ENCODE results near the gene AP3S2.
"Not testable (repeated sequence)": the region's sequence is repeated elsewhere in the genome, so short reads cannot be mapped to it uniquely, and the experiment has no call there.

AP3S2 gene

GRCh38 chr15:89837134-89837829 lies 56.5 kb downstream of the AP3S2 start:
- H3K9me3 ChIP-seq (replicated peaks; ENCODE audit: insufficient read depth, low read length): no peaks in the 10 kb centered on the region
- H3K4me3 ChIP-seq (ENCODE audit: low read length): no peak overlapping the region
- H2AFZ ChIP-seq (ENCODE audit: low read length): no peak overlapping the region
- no peaks in the 10 kb centered on the region for H4K20me1 ChIP-seq (ENCODE audit: insufficient read depth, low read length)
- peaks cover 13% of the 10 kb centered on the region for H3K4me1 ChIP-seq (ENCODE audit: low read length)
- H3K27me3 ChIP-seq (replicated peaks; ENCODE audit: insufficient read depth, low read length): no peaks in the 10 kb centered on the region
- no peaks in the 10 kb centered on the region for H3F3A ChIP-seq (ENCODE audit: insufficient read depth, low read length)
- no peak overlapping the region for H3K4me2 ChIP-seq (ENCODE audit: low read depth, low read length)
- no peaks in the 10 kb centered on the region for H3K36me3 ChIP-seq (replicated peaks; ENCODE audit: insufficient read depth, low read length)
- TF ChIP-seq EZH2phosphoT487 (IDR thresholded peaks at IDR 0.05; ENCODE audit: low read length): no peak
- TF ChIP-seq EZH2 (optimal IDR thresholded peaks at IDR 0.05; ENCODE audit: low read depth, low read length): no peak
- TF ChIP-seq CTCF (IDR thresholded peaks at IDR 0.05; ENCODE audit: low read length): no peak
- no peak overlapping the region for H3K27ac ChIP-seq (ENCODE audit: low read length)
- no peak for DNase-seq
- no peak overlapping the region for H3K9ac ChIP-seq (ENCODE audit: low read length)
- no peaks in the 10 kb centered on the region for H3K9me2 ChIP-seq (replicated peaks; ENCODE audit: insufficient read depth, low read length)
- H3K79me2 ChIP-seq (ENCODE audit: low read length): peaks cover 7% of the 10 kb centered on the region; the same call in 1 of the 2 replicates

- H3K9me2 ChIP-seq (replicated peaks; ENCODE audit: insufficient read depth, low read length): no peaks in the 10 kb centered on the region
- TF ChIP-seq EZH2 (optimal IDR thresholded peaks at IDR 0.05; ENCODE audit: low read depth, low read length) (no peak), CTCF (IDR thresholded peaks at IDR 0.05; ENCODE audit: low read length) (no peak), EZH2phosphoT487 (IDR thresholded peaks at IDR 0.05; ENCODE audit: low read length) (no peak)
- no peaks in the 10 kb centered on the region for H4K20me1 ChIP-seq (ENCODE audit: insufficient read depth, low read length)
- no peak overlapping the region for H3K27ac ChIP-seq (ENCODE audit: low read length)
- H3K27me3 ChIP-seq (replicated peaks; ENCODE audit: insufficient read depth, low read length): no peaks in the 10 kb centered on the region
- H2AFZ ChIP-seq (ENCODE audit: low read length): no peak overlapping the region
- no peaks in the 10 kb centered on the region for H3K36me3 ChIP-seq (replicated peaks; ENCODE audit: insufficient read depth, low read length)
- H3K4me1 ChIP-seq (ENCODE audit: low read length): peaks cover 5% of the 10 kb centered on the region; the same call in 1 of the 2 replicates
- peaks cover 3% of the 10 kb centered on the region; the same call in 1 of the 2 replicates for H3K79me2 ChIP-seq (ENCODE audit: low read length)
- H3K4me3 ChIP-seq (ENCODE audit: low read length): no peak overlapping the region
- H3K9me3 ChIP-seq (replicated peaks; ENCODE audit: insufficient read depth, low read length): no peaks in the 10 kb centered on the region
- no peak overlapping the region for H3K4me2 ChIP-seq (ENCODE audit: low read depth, low read length)
- DNase-seq: no peak
- no peaks in the 10 kb centered on the region for H3F3A ChIP-seq (ENCODE audit: insufficient read depth, low read length)
- no peak overlapping the region for H3K9ac ChIP-seq (ENCODE audit: low read length)
These were observed 57.3 kb downstream of the AP3S2 start for GRCh38 chr15:89836267-89837133.

GRCh38 chr15:89835176-89835564 lies 58.6 kb downstream of the AP3S2 start:
- Histone ChIP-seq H3K36me3 (replicated peaks; ENCODE audit: insufficient read depth, low read length) (no peaks in the 10 kb centered on the region), H3K27ac (ENCODE audit: low read length) (no peak overlapping the region), H3K4me1 (ENCODE audit: low read length) (peaks cover 5% of the 10 kb centered on the region; the same call in 1 of the 2 replicates), H3K4me2 (ENCODE audit: low read depth, low read length) (no peak overlapping the region), H3K27me3 (replicated peaks; ENCODE audit: insufficient read depth, low read length) (no peaks in the 10 kb centered on the region), H4K20me1 (ENCODE audit: insufficient read depth, low read length) (no peaks in the 10 kb centered on the region), H2AFZ (ENCODE audit: low read length) (no peak overlapping the region), H3K9me2 (replicated peaks; ENCODE audit: insufficient read depth, low read length) (no peaks in the 10 kb centered on the region), H3K79me2 (ENCODE audit: low read length) (no peaks in the 10 kb centered on the region), H3F3A (ENCODE audit: insufficient read depth, low read length) (no peaks in the 10 kb centered on the region), H3K4me3 (ENCODE audit: low read length) (no peak overlapping the region), H3K9ac (ENCODE audit: low read length) (no peak overlapping the region), H3K9me3 (replicated peaks; ENCODE audit: insufficient read depth, low read length) (no peaks in the 10 kb centered on the region)
- DNase-seq: no peak
- no peak for TF ChIP-seq CTCF (IDR thresholded peaks at IDR 0.05; ENCODE audit: low read length)
- TF ChIP-seq EZH2phosphoT487 (IDR thresholded peaks at IDR 0.05; ENCODE audit: low read length): no peak
- no peak for TF ChIP-seq EZH2 (optimal IDR thresholded peaks at IDR 0.05; ENCODE audit: low read depth, low read length)

GRCh38 chr15:89834465-89835175 lies 59.2 kb downstream of the AP3S2 start:
- not testable (repeated sequence) for DNase-seq; H3K4me3 ChIP-seq (ENCODE audit: low read length); H3K9me3 ChIP-seq (replicated peaks; ENCODE audit: insufficient read depth, low read length); H3K4me1 ChIP-seq (ENCODE audit: low read length); H4K20me1 ChIP-seq (ENCODE audit: insufficient read depth, low read length); H3K27ac ChIP-seq (ENCODE audit: low read length); H3K4me2 ChIP-seq (ENCODE audit: low read depth, low read length); H3K79me2 ChIP-seq (ENCODE audit: low read length); H3K27me3 ChIP-seq (replicated peaks; ENCODE audit: insufficient read depth, low read length); H2AFZ ChIP-seq (ENCODE audit: low read length); H3K9me2 ChIP-seq (replicated peaks; ENCODE audit: insufficient read depth, low read length); H3F3A ChIP-seq (ENCODE audit: insufficient read depth, low read length); H3K9ac ChIP-seq (ENCODE audit: low read length); H3K36me3 ChIP-seq (replicated peaks; ENCODE audit: insufficient read depth, low read length)
